RKO (cell line): ENCODE data around the gene FGF21.

Experiments used
- DNase-seq: peaks from one replicate; pipeline ENCODE4 v3.0.0-alpha.2; 2016; ENCODE audit warnings: low spot score

Gene FGF21

DNA sequence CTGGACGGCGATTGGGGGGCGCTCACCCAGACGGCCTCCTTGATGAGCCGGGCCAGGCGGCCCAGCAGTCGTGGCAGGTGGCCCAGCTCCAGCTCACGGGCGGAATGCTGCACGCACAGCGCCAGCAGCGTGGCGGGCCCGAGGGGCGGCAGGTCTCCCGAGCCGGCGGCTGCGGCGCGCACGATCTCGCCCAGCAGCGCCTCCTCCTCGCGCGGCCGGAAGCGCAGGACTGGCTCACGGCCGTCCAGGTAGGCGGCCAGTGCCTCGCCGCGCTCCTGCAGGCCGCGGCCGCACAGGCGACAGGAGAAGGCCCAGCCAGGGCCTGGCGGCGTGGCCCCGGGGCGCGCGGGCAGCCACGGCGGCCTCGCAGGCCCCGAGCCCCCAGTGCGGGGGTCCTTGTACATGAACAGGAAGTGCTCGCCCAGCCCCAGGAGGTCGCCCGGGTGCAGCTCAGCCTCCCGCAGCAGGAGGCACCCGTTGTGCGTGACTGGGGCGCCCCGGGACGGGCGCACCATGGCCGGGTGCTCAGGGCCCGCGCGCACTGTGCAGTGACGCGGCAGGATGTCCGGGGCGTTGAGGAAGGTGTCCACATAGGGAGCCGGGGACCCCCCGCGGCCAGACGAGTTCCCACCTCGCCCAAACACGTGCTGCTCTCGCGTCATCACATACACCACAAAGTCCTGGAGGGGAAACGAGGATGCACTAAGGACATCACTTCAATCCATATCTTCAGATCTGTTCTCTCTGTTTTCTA is 26.2 kb upstream of the FGF21 start:
- no peak for DNase-seq

DNA sequence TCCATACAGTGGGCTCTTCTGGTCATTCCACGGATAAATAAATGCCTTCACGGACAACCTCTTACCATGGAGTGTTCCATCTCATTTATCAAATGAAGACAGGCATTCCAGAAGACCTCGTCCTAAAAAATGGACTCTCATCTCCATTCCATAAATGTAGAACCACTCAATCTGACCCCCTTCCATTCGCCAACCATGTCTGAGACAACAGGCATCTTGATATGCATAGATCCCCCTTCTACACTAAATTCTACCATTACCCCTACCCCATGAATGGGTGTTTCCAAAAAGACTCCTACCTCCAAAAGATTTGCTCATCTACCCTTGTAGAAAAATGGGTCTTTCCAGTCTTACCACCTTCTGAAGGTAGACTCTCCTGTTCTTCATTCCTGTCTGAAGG is 23.9 kb upstream of the FGF21 start:
- no peak for DNase-seq

DNA sequence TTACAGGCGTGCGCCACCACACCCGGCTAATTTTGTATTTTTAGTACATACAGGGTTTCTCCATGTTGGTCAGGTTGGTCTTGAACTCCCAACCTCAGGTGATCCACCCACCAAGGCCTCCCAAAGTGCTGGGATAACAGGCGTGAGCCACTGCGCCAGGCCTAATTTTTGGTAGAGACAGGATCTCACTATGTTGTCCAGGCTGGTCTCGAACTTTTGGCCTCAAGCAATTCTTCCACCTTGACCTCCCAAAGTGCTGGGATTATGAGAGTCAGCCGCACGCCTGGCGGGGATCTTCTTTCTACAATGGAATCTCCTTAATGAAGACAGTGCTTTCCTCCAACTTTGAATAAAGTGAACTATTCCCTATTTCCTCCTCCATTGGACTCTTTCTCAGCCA is 20.7 kb upstream of the FGF21 start:
- no peak for DNase-seq

DNA sequence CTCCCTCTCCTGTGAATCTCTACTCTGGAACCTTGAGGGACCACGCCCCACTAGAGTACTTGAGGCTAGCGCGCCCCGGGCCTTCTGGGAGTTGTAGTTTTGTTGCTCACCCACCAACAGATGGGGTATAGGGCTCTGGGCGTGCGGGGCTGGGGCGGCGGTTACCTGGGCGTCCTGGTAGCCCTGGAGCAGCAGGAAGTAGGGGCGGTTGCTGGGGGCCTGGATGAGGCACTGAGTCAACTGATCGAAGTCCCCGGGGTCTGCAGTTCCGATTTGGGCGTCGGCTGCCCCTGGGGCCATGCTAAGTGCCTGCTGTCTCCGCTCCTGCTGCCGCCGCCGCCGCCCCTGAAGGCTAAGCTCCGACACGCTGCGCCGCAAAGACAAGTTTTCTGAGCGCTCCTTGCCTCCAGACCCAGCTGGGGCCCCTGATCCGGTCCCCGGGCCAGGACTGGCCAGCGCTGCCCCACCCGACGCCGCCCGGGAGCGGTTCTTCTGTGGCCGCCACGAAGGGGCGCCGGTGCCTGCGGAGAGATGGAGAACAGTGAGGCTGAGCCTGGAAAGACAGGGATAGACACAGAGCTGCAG is 20.2 kb upstream of the FGF21 start:
- no peak for DNase-seq

DNA sequence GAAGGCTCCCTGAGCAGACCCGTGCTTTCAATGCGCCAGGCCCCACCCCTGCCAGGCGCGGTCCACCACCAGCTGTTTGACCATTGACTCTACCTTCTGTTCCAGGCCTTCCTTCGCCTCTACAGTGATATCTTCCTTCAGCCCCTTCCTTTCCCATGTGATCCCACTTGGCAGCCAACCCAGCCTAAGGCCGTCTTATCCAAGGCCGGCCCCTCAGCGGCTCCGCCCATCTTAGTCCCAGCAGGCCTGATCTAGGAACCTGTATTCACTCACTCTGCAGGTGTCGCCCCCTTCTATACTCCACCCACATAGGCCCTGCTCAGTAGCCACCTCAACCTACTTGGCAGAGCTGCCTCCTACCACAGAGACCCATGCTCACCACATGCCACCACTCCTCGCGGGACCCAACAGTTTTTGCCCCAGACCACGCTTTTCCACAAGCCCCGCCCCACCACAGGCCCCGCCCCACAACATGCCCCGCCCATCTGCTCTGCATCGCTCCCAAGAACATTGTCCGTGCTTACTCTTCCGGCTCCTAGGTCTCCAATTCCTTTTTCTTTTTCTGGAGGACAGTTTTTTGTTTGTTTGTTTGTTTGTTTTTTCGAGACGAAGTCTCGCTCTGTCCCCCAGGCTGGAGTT is 17.8 kb upstream of the FGF21 start:
- DNase-seq: no peak

DNA sequence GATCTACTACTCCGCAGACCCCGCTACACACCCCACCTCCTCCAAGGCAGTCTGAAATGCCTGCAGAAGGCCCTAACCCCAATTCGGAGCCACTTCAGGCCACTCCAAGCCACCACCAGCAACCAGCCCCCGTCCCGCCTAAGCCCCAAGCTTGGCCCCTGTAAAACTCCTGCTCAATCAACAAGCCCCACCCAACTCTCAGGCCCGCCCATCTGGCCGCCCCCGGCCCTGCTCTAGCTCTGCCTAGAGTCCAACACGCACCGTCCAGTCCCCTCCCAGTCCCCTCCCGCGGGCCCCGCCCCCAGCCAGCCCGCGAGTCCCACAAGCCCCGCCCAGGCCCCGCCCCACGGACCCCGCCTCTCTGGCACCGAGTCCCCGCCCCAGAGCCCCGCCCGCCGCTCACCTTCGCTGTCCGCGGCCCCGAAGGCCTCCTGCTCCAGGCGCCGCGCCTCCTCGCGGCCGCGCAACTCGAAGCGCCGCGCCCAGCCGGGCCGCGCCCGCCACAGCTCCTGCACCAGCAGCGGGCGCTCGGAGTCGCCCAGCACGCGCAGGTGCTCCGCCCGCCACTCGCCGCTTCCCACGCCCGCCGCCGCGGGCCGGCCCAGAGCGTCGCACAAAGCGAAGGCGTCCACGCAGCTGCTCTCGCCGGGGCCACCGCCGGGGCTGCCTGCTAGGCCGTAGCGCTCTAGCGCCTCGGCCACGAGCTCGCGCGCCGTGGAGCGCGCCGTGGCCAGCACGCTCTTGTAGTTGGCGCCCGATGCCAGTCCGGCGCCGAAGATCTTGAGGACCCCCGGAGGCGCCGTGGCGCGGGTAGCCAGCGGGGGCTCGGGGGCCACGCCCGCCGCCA is 16.5 kb upstream of the FGF21 start:
- peak; percentile 90 for DNase-seq

DNA sequence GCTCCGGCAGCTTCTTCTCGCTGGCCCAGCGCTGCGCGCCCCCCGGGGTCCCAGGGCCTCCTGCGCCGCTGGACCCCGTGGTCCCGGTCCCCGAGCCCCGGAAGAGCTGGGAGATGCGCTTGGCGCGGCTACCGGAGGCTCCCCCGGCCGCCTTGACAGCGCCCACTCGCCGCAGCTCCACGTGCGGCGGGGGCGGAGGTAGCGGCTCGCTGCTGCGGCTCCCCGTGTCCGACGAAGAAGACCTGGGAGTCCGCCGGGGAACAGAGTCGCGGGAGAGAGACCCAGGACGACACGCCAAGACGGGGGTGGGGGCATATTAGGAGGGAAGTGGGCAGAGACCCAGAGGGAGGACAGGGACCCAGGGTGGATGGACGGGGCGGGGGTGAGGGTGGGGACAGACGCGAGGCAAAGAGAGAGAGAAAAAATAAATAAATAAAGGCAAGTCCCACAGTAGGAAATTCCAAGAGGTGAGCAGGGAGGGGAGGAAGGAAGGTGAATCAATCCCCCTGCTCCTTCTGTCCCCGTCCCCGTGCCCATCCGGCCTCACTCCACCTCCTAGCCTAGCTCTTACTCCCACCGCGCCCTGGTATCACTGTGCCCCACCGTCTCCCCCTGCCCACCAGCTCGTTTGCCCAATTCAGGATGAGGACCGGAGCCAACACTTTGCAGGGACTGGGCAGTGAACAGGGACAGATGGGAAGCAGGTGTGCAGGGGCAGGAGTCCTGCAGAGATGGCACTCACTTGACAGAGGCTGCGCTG is 15.7 kb upstream of the FGF21 start:
- no peak for DNase-seq

DNA sequence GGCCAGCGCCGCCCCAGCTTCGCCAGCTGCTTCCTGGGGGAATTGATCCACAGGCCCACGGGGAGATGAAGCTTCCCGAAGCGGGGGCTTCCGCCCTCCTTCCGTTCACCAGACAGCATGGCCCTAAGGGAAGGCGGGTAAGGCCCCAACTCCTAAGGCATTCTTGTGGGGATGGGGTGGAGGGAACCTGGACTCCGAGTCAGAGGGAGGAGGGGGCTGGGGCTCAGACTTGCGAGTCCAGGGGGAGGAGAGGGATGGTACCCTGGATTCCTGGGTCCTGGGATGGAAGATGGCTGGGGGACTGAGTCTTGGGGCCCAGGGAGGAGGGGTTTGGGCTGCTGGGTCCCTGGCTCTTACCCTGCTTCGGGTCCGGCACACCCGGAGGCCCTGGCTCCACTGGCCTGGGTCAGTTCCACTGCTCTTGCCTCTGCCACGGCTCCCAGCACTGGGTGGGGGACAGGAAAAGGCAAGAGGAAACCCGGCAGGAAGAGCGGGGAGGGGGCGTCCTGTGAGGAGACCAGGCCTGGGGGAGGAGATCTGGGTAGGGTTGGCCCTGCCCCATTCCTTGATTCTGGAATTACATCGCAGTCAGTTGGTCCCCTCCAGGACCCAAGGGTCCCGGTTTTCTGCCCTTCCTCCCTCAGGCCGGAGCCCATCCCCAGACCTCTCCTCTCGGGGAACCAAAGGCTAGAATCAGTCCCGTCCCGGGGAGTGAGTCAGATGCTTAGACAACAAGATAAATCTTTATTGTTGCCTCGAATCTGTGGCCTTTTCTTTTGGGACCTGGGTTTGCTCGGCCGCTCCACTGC is 15.0 kb upstream of the FGF21 start, which contains the start of gene RASIP1:
Gene RASIP1, minus strand, starts transcription at position 447 of the 809 bp plus-strand sequence. Its CDS starts 328 bp downstream, at position 119.
- DNase-seq: no peak

DNA sequence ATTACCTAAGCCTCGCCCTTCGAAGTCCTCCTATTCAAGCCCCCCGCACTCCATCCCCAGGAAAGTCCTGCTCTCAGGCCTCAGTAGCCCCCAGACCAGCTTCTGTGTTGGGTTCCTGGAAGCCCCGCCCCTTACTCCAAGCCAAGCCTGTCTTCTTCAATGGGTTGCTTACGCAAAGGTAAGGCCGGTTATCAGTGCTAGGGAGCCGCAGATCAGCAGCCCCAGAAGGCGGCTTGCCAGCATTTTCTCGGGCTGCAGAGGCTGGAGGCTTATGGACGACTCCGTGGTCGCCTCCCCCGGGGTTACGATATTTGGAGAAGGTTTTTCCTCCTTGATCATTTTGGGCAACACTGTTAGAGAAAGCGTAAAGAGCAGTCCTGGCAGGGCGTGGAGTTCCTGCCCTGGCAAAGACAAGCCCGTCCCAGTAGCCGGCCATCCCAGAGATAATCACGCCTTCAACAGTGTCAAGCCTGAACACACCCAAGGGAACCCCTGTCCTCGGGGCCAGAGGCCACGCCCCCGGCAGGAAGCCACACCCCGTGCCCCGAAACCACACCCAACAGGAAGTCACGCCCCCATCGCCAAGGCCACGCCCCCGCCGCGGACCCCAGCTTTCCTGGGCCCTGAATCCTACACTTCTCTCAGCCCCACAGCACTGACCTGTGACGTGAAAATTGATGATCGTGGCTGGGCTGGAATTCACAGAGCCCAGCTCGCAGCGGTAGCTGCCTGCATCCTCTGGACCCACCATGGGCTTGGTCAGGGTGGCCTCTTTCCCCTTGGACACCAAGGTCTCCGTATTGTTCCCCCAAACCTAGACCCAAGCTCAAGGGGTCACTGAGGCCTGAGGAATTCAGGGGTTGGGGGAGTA is 14.0 kb upstream of the FGF21 start:
- no peak for DNase-seq

DNA sequence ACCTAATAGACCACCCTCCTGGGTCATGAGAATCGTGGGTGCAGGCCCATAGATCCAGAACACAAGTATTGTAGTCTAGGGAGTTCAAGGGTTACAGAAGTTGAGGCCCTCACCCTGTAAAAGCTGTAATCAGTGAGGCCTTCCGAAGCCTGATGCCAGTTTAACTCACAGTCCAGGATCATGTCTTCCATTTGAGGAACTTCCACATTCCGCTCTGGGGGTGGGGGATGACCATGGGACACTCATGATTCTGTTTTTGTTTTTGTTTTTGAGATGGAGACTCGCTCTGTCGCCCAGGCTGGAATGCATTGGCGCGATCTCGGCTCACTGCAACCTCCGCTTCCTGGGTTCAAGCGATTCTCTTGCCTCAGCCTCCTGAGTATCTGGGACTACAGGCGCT is 13.2 kb upstream of the FGF21 start:
- no peak for DNase-seq

DNA sequence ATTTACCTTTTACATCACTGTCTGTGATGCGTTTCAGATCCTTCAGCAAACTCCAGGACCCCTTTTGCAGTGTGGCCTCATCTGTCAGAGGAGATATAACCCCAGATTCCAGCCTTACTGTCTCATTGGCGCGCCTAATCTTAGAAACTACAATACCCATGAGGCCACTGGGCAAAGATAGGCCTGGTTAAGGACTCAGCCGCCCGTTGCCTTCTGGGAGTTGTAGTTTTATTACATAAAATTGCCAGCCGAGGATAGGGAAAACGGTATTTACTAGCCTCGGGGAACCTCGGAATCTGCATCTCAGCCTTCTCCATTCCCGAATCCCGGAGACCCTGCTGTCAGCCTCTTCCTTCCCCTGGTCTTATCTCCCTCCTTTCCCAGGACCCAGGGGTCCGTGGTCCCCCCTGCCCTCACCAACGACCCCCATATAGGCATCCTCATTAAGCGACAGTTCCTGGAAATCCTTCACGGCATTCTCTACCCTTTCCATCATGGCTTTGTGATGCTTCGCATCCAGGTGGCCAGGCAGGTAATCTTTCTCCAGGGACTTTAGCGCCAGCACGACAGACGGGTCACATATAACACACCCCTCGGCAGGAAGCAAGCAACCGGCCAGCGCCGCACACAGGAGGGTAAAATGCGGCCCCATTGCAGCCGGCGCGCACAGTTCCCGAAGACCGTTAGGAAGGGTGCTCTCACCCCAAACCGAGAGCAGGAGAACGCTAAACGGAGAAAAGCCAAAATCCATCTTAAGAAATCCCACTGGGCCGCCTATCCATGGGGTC is 9.9 kb upstream of the FGF21 start:
- DNase-seq: peak; percentile 80

DNA sequence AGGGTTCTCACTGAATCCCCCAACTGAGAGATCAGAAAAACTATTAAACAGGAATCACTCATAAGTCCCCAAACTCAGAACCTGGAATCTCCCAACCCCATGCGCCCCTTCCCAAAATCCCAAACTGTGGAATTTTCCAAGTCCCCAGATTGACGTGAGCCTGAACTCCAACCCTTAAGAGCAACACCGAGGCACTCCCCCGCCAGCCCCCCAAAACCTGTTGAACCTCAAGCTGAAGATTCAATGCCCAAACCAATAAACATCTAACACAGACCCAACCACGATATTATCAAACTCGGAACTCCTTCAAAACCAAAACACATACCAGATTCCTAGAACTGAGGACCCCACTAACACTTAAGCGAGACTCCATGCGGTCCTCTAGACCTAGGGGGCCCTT is 9.2 kb upstream of the FGF21 start:
- no peak for DNase-seq

DNA sequence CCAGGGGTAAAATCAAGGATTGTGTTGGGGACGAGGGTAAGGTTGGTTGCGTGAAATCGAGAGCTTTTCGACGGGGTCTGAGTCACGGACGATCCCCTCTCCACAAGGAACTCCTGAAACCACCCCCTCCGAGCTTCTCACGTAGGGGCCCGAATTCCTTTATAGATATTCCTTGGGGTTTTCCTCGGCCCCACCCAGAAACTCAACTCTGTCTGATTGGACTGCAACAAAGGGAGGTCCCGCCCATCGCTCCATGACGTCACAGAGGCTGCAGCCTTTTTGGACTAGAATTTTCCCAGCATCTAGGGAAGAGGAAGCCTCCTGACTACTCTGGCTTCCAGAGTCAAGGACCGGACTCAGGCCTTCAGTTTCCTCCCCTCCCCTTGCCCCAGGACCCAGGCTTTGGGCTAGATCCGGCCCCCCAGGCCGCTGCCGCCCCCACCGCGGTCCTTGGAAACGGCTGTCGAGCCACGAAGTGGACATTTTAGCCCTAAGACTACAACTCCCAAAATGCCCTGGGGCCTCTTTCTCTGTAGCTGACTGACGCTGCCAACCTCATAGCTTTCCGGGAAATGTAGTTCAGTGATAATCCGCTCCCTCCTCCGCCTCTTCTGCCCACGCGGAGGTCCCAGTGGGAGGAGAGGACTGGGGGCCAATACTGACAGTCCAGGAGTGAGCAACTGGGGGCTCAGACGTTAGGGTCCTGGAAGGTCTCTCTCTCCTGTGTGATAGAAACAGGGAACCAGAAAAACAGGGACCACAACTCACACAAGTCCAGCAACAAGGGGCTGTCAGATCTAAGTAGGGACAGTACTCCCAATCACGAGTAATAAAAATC is 8.4 kb upstream of the FGF21 start, which contains the start of gene IZUMO1:
Gene IZUMO1, minus strand, starts transcription at position 172 of the 838 bp plus-strand sequence. CDS start 1,050 bp downstream, outside the sequence.
- no peak for DNase-seq

DNA sequence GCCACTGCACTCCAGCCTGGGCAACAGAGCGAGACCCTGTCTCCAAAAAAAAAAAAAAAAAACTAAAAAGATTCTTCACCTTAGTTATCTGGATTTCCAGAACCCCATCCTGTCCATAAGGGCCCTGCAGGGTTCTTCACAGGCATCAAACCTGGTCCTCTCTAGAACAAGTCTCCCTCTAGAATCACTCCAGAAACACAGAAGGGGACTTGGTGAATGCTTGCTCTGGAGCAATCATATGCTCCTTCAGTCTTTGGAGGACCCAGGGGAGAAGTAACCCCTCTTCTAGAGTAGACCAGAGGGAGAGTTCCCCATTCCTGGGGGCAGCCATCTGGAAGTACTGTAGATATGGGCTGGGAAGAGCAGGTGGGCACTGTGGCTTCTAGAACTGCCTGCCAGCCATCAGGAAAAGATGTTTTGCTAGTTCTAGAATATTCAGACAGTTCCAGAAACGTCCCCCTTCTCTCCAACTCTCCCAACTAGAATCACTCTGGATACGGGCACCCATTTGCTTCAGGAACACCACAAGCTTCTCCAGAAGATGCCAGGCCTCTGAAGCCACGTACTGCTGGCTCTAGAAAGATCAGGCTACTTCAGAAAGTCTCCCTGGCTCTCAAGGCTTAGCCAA is 5.6 kb upstream of the FGF21 start:
- DNase-seq: no peak

DNA sequence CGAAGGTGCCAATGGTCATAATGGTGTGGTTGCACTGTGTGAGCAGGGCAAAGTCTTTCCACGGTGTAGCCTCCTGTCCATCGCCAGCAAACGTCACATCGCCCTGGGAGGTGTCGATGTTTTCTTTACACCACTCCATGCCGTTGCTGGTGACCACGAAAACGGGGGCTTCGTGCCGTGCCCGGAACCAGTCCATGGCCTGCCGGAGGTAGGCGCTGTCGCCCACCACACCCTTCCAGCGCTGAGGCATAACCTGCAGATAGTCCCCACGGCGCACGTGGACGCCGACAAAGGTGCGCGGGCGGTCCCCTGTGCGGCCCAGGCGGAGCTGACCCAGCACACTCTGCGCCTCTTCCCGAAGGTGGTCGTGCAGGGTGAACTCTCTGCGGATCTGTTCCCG is 5.0 kb upstream of the FGF21 start:
- DNase-seq: no peak

DNA sequence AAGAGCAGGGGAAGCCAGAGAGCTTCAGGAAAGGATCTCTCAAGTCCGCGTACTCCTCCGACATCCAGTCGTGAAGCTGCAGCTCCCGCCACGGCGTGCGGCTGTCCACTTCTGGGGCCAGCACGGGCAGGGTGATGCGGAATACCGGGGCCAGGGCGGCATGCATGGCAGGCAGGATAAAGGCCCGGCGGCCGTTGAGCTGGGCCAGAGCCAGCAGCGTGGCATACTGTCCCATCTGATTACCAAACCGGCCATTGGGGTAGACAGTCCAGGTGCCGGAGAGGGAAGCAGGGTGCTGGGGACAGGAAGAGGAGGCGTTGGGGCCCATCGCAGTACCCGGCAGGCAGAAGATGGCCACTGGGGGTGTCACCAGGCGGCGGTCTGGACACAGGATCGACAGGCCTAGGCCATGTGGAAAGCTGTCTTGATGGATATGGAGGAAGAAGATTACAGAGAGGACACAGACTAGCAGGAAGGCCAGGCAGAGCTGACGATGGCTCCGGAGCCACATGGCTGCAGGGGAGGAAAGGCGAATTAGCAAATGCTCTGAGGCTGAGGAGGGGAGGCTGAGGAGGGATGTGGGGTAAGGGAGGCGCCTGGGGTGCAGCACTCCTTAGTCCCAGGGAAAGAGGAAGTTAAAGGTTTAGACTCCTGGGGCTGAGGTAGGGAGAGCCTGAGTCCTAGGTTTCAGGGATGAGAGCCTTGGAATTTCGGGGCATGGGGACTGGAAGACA is 4.4 kb upstream of the FGF21 start:
- DNase-seq: no peak
